ENCODE measurements around the gene ZNF217.

GRCh38 chr20:53606364-53606985 lies 12.8 kb upstream of the ZNF217 start:
- no peak for TF ChIP-seq CTCF (IDR thresholded peaks at IDR 0.05; ENCODE audit: insufficient read depth, low read depth, low read length)
- TF ChIP-seq EZH2 (IDR thresholded peaks at IDR 0.05; ENCODE audit: insufficient read depth, low read length), result no peak

Measured in astrocyte (in vitro differentiated cells and primary cell).